ENCODE measurements around the gene PAX8. TPM values are rescaled to one million over a fixed set of nuclear protein-coding genes. Genes with fewer than 3 reads are reported as not detected.

Gene PAX8
- total and polyA plus RNA-seq, 2 of the 13 experiments (the other 11 are each of a cell fraction or from before 2014, with no cell fraction given): 1.5 to 8.8 TPM

DNA sequence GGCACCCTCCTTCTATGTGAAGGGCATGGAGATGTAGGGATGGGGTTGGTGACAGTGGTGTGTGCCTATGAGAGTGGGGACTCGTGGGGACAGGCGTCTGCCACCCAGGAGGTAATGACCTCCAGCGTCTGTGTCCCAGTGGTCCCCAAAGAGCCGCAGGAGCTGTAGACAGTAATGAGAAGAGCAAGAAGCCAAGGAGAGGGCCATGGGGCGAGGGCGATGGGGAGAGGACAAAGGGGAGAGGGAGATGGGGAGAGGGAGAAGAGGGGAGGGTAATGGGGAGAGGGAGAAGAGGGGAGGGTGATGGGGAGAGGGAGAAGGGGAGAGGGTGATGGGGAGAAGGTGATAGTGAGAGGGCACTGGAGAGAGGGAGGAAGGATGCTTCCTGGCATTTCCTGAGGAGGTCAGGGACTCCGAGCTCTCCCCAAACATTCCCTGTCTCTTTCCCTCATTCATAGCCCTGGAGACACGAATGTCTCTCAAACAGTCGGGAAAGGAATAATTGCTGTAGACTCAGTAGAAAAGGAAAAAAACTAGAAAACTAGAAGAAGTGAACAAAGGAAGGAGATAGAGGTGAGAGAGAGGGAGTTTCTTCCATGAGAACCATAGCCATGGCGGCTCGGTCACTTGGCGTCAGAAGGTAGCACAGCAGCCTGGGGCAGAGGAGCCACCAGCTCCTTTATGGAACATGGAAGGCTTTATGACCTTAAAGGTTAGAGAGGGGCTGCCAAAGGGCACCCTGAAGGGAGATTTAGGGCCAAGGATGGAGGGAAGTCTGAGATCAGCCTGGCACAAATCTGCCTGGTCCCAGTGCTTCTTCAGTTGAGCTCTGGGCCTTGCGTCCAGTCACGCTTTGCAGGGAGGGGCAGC is 65.4 kb downstream of the PAX8 start:
- H3K27me3 ChIP-seq (ENCODE audit: control insufficient read depth in 1 of 2, insufficient read depth in 2 of 2, low read length in 2 of 2): no peaks in the 10 kb centered on the region

More for the DNA sequence above, 65.4 kb downstream of the PAX8 start:
- H4K20me1 ChIP-seq (ENCODE audit: insufficient read depth, low read length): no peaks in the 10 kb centered on the region
- ChIA-PET POLR2A (interaction anchor here (1.6 kb wide), 1 partner anchor 21 kb away, joined by 4 read pairs; no protein-coding TSS in a partner anchor), CTCF (ENCODE audit: low intra/inter-chr PET ratio, low total read pairs) (no interaction called here)
- H3K4me1 ChIP-seq (ENCODE audit: insufficient read depth, low read length): peaks cover 88% of the 10 kb centered on the region
- H3K79me2 ChIP-seq (ENCODE audit: insufficient read depth, low read length): no peaks in the 10 kb centered on the region
- no peaks in the 10 kb centered on the region for H3K36me3 ChIP-seq (replicated peaks in 1 of 2; ENCODE audit: control insufficient read depth in 1 of 2, insufficient read depth in 2 of 2, low read length in 2 of 2)
- no peak for ATAC-seq
- no peak for FAIRE-seq
- DNase-seq (ENCODE audit: low spot score): no peak
- TF ChIP-seq, protein P1, sequence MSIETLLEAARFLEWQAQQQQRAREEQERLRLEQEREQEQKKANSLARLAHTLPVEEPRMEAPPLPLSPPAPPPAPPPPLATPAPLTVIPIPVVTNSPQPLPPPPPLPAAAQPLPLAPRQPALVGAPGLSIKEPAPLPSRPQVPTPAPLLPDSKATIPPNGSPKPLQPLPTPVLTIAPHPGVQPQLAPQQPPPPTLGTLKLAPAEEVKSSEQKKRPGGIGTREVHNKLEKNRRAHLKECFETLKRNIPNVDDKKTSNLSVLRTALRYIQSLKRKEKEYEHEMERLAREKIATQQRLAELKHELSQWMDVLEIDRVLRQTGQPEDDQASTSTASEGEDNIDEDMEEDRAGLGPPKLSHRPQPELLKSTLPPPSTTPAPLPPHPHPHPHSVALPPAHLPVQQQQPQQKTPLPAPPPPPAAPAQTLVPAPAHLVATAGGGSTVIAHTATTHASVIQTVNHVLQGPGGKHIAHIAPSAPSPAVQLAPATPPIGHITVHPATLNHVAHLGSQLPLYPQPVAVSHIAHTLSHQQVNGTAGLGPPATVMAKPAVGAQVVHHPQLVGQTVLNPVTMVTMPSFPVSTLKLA (IDR thresholded peaks at IDR 0.05): no peak
- TF ChIP-seq HNRNPK (IDR thresholded peaks at IDR 0.05; ENCODE audit: low read depth, low read length, poor library complexity, severe bottlenecking) (peak; percentile 75), ARNT (IDR thresholded peaks at IDR 0.05) (no peak), PCBP2 (optimal IDR thresholded peaks at IDR 0.05; ENCODE audit: low read depth, low read length, poor library complexity, severe bottlenecking) (peak; percentile 92), SETDB1 (CRISPR knock-in tag; IDR thresholded peaks at IDR 0.05; ENCODE audit: borderline replicate concordance) (no peak), ZFY (CRISPR knock-in tag; IDR thresholded peaks at IDR 0.05) (no peak)
- no TSS peak for BruUV-seq (replicated peaks)
- in situ Hi-C loops (cut with HindIII; ENCODE audit: extremely low pct_ligation_motif_present, low pct_unique_long_range_greater_than_20kb): no loop called here
- no peak overlapping the region for H3K9ac ChIP-seq (ENCODE audit: insufficient read depth, low read depth, low read length)
- WGBS (ENCODE audit: low lambda C conversion rate): 98% methylated on average over 14 of the region's 14 CpGs
- H3K4me3 ChIP-seq (replicated peaks in 1 of 3; ENCODE audit: insufficient read depth in 1 of 3, low read depth in 2 of 3, low read length in 3 of 3): no peak overlapping the region
- intact Hi-C loops (cut with micrococcal nuclease; ENCODE audit: unreplicated experiment): no loop called here
- no peak overlapping the region for H3K4me2 ChIP-seq (ENCODE audit: low read depth, low read length)
- no peaks in the 10 kb centered on the region for H3K9me3 ChIP-seq (ENCODE audit: low read length)
- H3K27ac ChIP-seq (ENCODE audit: extremely low read length, insufficient read depth, low read length): no peak overlapping the region
- no peak overlapping the region for H2AFZ ChIP-seq (ENCODE audit: low read length)
